Activated T-cell treated with anti-CD3 and anti-CD28 coated beads for 4 hours (primary cell): ENCODE results near the gene AGPAT3.

Experiments
- DNase-seq: peaks from one replicate; pipeline ENCODE4 v3.0.0-alpha.2; 2020

The AGPAT3 gene

DNA sequence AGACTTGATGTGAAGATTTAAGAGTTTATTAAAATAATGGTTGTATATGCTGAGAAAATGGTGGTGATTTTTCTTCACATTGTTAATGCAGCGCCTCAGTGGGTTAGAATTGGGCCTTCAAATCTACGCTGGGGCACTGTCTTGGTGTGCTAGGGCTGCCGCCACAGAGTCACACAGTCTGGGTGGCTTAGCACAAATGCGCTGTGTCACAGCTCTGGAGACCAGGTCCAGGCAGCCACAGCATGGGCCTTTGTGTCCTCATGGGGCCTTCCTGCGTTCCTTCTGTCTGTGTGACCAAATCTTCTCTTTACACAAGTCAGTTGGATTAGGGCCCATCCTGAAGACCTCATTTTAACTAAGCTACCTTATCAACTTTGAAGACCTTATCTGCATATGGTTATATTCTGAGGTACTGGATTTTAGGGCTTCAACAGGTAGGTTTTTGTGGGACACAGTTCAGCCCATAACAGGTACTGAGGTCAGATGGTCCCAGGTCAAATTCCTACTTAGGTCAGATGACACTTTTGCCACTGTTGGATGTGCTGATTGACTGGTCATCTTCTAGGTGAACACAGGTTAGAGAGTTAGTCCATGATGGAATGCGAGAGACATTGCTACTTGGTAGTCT is 164.6 kb downstream of the AGPAT3 start:
- DNase-seq = no peak

DNA sequence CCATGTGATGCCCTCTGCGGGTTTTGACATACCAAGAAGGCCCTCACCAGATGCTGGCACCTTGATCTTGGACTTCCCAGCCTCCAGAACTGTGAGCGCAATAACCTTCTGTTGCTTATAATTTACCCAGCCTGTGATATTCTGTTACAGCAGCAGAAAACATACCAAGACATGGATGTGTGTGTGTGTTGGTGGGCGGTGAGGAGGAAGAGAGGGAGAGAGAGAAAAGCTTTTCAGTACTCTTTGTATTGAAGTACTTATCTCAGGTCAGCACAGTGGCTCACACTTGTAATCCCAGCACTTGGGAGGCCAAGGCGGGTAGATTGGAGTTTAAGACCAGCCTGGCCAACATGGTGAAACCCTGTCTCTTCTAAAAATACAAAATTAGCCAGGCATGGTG is 170.2 kb downstream of the AGPAT3 start:
- no peak for DNase-seq
